ENCODE results near the gene ADAMTSL4. TPM values are rescaled to one million over a fixed set of nuclear protein-coding genes. Genes with fewer than 3 reads are reported as not detected.

ADAMTSL4 gene
- total RNA-seq, 1 donor from 2014 or later, result 2.3 TPM

GRCh38 chr1:150555198-150555970, 6.2 kb downstream of the ADAMTSL4 start:
- H3K27ac Mint-ChIP-seq (ENCODE audit: unreplicated experiment), result no peak overlapping the region
- no peak for DNase-seq (ENCODE audit: extremely low spot score, unreplicated experiment)
- H3K9me3 Mint-ChIP-seq (ENCODE audit: unreplicated experiment), result no peaks in the 10 kb centered on the region
- H3K4me3 Mint-ChIP-seq (ENCODE audit: unreplicated experiment), result no peak overlapping the region
- no peaks in the 10 kb centered on the region for H3K27me3 Mint-ChIP-seq (ENCODE audit: unreplicated experiment)
- peaks cover 2% of the 10 kb centered on the region for H3K36me3 Mint-ChIP-seq (ENCODE audit: unreplicated experiment)
- TF ChIP-seq CTCF (IDR thresholded peaks at IDR 0.05), result no peak
- H3K4me1 Mint-ChIP-seq (ENCODE audit: unreplicated experiment), result peaks cover 27% of the 10 kb centered on the region

- TF ChIP-seq CTCF (IDR thresholded peaks at IDR 0.05), result no peak
- peaks cover 2% of the 10 kb centered on the region for H3K36me3 Mint-ChIP-seq (ENCODE audit: unreplicated experiment)
- no peak overlapping the region for H3K27ac Mint-ChIP-seq (ENCODE audit: unreplicated experiment)
- H3K4me3 Mint-ChIP-seq (ENCODE audit: unreplicated experiment), result no peak overlapping the region
- peak; percentile 82 for DNase-seq (ENCODE audit: extremely low spot score, unreplicated experiment)
- H3K27me3 Mint-ChIP-seq (ENCODE audit: unreplicated experiment), result no peaks in the 10 kb centered on the region
- H3K4me1 Mint-ChIP-seq (ENCODE audit: unreplicated experiment), result peaks cover 32% of the 10 kb centered on the region
- no peaks in the 10 kb centered on the region for H3K9me3 Mint-ChIP-seq (ENCODE audit: unreplicated experiment)
Measured at GRCh38 chr1:150555971-150556865, 7.0 kb downstream of the ADAMTSL4 start.

GRCh38 chr1:150557065-150557600, 7.9 kb downstream of the ADAMTSL4 start:
- Mint-ChIP-seq H3K9me3 (ENCODE audit: unreplicated experiment) (no peaks in the 10 kb centered on the region), H3K27ac (ENCODE audit: unreplicated experiment) (no peak overlapping the region), H3K4me3 (ENCODE audit: unreplicated experiment) (no peak overlapping the region), H3K4me1 (ENCODE audit: unreplicated experiment) (peaks cover 31% of the 10 kb centered on the region), H3K36me3 (ENCODE audit: unreplicated experiment) (peaks cover 2% of the 10 kb centered on the region), H3K27me3 (ENCODE audit: unreplicated experiment) (no peaks in the 10 kb centered on the region)
- peak; percentile 84 for DNase-seq (ENCODE audit: extremely low spot score, unreplicated experiment)
- no peak for TF ChIP-seq CTCF (IDR thresholded peaks at IDR 0.05)

GRCh38 chr1:150557813-150558212, 8.6 kb downstream of the ADAMTSL4 start:
- Mint-ChIP-seq H3K27ac (ENCODE audit: unreplicated experiment) (no peak overlapping the region), H3K27me3 (ENCODE audit: unreplicated experiment) (no peaks in the 10 kb centered on the region), H3K4me1 (ENCODE audit: unreplicated experiment) (peaks cover 31% of the 10 kb centered on the region), H3K4me3 (ENCODE audit: unreplicated experiment) (no peak overlapping the region), H3K36me3 (ENCODE audit: unreplicated experiment) (peaks cover 2% of the 10 kb centered on the region), H3K9me3 (ENCODE audit: unreplicated experiment) (no peaks in the 10 kb centered on the region)
- peak; percentile 82 for DNase-seq (ENCODE audit: extremely low spot score, unreplicated experiment)
- TF ChIP-seq CTCF (IDR thresholded peaks at IDR 0.05), result no peak

- H3K9me3 Mint-ChIP-seq (ENCODE audit: unreplicated experiment), result no peaks in the 10 kb centered on the region
- no peaks in the 10 kb centered on the region for H3K27me3 Mint-ChIP-seq (ENCODE audit: unreplicated experiment)
- TF ChIP-seq CTCF (IDR thresholded peaks at IDR 0.05), result no peak
- H3K27ac Mint-ChIP-seq (ENCODE audit: unreplicated experiment), result peak overlapping the region; percentile 31
- DNase-seq (ENCODE audit: extremely low spot score, unreplicated experiment), result no peak
- peaks cover 33% of the 10 kb centered on the region for H3K4me1 Mint-ChIP-seq (ENCODE audit: unreplicated experiment)
- H3K36me3 Mint-ChIP-seq (ENCODE audit: unreplicated experiment), result peaks cover 2% of the 10 kb centered on the region
- H3K4me3 Mint-ChIP-seq (ENCODE audit: unreplicated experiment), result no peak overlapping the region
Measured at GRCh38 chr1:150558303-150558704, 9.1 kb downstream of the ADAMTSL4 start.

All from osteocyte (in vitro differentiated cells).